ENCODE measurements around the gene C11orf24.
"Not testable (repeated sequence)": the region's sequence is repeated elsewhere in the genome, so short reads cannot be mapped to it uniquely, and the experiment has no call there.

Gene C11orf24

GRCh38 chr11:68271781-68272608 is at the start of gene C11orf24:
TSS of gene C11orf24 (minus strand) at chr11:68271973. CDS start at chr11:68263767, 8,206 bp downstream.
- peak; percentile 99 for DNase-seq

- no peak for DNase-seq
These were observed 45.5 kb upstream of the C11orf24 start for GRCh38 chr11:68317147-68317785.

DNA sequence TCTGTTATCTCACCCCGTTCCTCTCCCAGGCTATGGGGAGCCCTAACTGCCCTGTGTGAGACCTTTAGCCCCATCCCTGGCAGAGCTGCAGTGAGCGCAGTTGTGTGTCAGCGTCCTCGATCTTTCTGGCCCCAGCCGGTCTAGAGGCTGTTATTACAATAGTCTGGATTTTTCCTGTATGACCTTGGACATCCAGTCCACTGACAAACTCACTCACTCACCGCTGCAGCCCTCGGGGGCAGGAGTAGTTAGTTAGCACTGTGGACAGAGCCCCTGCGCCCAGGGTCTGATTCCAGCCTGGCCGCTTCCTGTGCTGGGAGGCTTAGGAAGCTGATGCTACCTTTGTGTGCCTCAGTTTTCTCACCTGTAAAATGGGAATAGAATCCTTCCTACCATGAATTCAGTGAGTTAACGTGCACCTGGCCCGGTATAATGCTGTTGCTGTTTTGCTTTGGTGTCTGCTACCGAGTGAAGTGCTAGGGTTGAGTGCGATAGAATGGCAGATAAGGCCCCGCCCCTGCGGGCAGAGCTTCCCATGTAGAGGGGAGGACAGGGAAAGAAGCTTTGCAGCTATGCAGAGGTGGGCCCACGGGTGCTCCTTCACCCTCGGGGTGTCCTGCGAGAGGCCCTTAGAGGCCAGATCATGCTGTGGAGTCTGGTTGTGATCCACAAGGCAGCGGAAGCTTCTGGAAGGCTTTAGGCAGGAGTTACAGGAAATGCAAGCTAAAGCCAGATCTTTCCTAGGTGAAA is 43.6 kb upstream of the C11orf24 start:
- DNase-seq: peak; percentile 88

DNA sequence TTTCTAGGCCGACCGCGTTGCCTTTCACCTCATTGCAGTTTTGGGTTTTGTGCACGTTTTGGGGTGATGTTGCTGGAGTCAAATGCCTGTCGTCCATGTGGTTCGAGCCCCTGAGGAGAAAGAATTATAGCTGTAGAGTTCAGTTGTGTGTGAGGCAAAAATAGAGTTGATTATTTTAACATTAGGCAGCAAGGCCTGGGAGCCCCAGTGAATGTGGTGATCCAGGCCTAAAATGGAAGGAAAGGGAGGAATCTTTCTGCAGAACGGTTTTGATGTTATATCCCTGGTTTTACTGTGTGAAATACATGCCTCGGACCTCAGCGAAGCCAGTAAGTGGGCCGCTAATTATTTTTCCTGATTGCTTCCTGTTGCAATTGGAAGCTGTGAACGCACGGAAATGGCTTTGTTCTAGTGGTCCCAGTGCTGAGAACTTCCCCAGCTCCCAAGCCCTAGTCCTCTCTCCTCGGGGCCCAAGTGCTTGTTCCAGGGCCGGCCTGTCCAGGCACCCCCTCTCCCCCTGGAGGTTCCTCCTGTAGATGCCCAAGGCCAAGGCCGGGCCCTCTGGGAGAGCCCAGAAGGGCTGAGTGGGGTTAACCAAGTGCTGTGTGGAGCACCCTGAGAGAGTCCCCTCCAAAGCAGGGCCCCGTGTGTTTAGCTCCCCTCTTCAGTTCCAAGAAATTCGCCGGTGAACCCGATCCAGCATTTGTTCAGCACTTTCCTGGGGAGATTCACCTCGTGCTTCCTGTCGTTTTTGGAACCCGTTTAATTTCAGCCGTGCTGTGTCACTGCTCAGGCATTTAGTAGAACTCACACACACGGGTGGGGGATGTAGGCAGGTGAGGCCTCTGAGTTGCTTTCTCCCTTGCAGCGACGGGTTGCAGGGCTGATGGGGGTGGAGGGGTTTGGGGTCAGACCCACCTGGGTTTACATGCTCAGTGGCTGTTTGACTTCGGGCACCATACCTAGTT is 42.7 kb upstream of the C11orf24 start:
- DNase-seq: peak; percentile 88

- DNase-seq: peak; percentile 75
These were observed 41.9 kb upstream of the C11orf24 start for GRCh38 chr11:68313574-68314202.

DNA sequence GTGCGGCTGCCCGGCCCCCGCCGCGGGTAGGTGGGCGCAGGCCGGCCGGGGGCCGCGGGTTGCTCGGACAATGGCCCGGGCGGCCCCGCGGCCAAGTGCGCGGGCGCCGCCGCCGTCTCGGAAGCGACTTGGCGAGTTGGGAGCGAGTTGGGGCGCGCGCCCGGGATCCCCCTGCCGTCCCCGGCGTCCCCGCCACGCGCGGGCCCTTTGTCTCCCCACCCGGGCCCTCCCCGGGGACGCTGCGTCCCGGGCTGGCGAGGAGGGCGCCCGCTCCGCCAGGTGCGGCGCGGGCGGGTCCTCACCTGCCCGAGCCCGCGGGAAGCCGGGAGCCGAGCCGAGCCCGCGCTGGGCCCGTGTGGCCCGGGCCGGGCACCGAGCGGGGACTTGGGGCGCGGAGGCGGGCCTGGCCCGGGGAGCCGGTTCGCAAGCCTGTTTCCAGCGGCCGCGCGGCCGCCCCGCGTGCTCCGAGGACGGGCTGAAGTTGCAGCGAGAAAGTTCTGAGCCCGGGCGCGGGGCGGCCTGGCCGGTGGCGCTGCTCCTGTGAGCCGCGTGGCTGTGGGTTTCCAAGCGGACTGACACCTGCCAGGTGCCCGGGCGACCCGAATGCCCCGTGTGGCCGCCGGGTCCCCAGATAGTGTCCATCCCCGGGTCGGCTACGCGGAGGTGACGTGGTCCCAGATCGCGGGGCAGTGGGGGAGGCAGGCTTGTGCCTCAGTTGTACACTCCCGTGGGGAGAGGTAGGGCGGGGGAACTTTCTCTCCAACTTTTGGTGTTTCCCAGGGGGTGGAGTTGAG is 41.2 kb upstream of the C11orf24 start:
- DNase-seq: peak; percentile 69

GRCh38 chr11:68312117-68312779 is 40.5 kb upstream of the C11orf24 start, which contains the start of gene LRP5:
TSS of gene LRP5 (plus strand) at chr11:68312591. CDS start at chr11:68312715, 124 bp downstream.
- peak; percentile 86 for DNase-seq

GRCh38 chr11:68311160-68312116 is 39.7 kb upstream of the C11orf24 start:
- DNase-seq: peak; percentile 69

GRCh38 chr11:68309621-68310185 is 37.9 kb upstream of the C11orf24 start:
- peak; percentile 79 for DNase-seq

- no peak for DNase-seq
These were observed 36.3 kb upstream of the C11orf24 start for GRCh38 chr11:68308068-68308467.

DNA sequence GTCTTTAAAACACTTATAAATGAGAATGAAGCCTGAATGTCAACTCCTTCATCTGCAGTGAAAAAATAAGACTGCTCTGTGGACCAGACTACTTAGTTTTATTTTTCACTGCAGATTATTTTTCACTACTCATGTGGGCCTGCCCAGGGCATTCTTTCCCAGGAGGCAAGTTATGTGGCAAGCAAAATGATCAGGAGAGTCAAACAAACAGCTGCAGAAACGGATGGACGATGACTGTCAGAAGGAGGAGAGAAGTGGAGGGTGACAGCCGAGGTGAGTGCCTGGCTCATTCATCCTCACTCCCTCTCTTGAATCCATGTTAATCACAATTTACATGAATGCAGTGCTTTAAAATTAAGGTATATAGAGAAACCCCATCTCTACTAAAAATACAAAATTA is 34.9 kb upstream of the C11orf24 start:
- no peak for DNase-seq

DNA sequence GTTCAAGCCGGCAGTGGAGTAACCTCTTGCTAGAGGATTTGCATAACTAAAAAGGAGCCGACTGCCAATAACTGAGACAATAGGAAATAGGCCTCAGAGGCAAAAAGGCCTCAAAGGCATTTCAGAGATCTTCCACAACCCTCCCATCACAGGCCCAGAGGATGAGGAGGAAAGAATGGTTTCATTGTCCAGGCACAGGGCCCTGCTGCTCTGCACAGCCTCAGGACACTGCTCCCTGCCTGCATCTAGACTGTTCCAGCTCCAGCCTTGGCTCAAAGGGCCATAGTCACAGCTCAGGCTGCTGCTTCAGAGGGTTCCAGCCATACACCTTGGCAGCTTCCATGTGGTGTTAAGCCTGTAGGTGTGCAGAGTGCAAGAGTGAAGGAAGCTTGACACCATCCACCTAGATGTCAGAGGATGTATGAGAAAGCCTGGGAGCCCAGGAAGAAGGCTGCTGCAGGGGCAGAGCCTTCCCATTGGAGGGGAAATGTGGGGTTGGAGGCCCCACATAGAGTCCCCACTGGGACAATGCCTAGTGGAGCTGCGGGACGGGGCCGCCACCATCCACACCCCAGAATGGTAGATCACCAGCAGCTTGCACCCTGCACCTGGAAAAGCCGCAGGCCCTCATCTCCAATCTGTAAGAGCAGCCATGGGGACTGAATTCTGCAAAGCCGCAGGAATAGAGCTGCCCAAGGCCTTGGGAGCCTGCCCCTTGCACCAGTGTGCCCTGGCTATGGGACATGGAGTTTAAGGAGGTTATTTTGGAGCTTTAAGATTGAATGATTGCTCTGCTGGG is 32.4 kb upstream of the C11orf24 start:
- no peak for DNase-seq

DNA sequence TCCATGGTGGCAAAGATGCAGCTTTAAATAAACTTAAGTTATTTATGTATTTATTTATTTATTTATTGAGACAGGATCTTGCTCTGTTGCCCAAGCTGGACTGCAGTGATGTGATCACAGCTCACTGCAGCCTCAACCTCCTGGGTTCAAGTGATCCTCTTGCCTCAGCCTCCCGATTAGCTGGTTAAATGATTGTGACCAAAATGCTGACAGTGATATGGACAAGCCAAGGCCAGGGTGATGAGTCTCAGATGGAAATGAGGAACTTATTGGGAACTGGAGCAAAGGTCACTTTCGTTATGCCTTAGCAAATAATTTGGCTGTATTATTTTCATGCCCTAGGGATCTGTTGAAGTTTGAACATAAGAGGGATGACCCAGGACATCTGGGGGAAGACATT is 31.3 kb upstream of the C11orf24 start:
- DNase-seq: peak; percentile 65

GRCh38 chr11:68302670-68303069 is 30.9 kb upstream of the C11orf24 start:
- peak; percentile 100 for DNase-seq

GRCh38 chr11:68302256-68302655 is 30.5 kb upstream of the C11orf24 start:
- DNase-seq: peak; percentile 85

DNA sequence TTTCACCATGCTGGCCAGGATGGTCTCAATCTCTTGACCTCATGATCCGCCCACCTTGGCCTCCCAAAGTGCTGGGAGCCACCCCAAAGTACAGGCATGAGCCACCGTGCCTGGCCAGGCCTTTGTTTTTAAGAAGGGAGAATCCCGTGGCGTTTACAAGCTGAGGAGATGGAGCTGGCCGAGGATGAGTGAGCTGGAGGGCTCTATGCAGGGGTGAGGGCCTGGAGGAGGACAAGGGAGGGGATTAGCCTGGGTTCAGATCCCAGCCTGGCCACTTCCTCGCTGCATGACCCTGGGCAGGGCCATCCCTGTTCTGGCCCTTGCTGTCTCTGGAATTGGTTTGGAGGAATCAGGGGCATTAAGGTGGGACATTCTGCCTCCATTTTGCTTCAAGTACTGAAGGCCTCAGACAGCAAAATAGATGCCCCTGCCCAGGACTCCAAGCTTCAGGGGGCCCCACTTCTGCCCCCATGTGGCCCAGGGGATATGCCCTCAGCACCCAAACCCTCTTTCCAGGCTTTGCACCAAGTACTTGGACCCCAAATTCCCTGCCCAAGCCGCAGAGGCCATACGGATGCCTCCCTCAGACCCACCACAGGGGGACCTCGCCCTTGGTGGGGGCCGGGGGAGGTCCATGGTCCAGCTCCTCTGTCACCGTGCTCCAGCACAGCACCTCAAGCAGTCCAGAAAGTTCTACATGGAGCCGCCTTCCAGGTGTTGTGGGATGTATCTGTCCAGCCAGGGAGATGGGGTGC is 28.5 kb upstream of the C11orf24 start:
- no peak for DNase-seq

GRCh38 chr11:68299517-68299879 is 27.7 kb upstream of the C11orf24 start:
- not testable (repeated sequence) for DNase-seq
